ENCODE results near the gene CRB1.

Gene CRB1

GRCh38 chr1:197453376-197454058 is 185.5 kb downstream of the CRB1 start:
- no peaks in the 10 kb centered on the region for H3K9me3 Mint-ChIP-seq
- H3K27me3 Mint-ChIP-seq (ENCODE audit: low read depth) = peaks cover 7% of the 10 kb centered on the region
- H3K4me3 Mint-ChIP-seq = no peak overlapping the region
- no peak overlapping the region for H3K27ac Mint-ChIP-seq
- DNase-seq (ENCODE audit: low spot score) = no peak
- H3K4me1 Mint-ChIP-seq (ENCODE audit: low read depth) = no peaks in the 10 kb centered on the region
- no peaks in the 10 kb centered on the region for H3K36me3 Mint-ChIP-seq (ENCODE audit: low read depth)

DNA sequence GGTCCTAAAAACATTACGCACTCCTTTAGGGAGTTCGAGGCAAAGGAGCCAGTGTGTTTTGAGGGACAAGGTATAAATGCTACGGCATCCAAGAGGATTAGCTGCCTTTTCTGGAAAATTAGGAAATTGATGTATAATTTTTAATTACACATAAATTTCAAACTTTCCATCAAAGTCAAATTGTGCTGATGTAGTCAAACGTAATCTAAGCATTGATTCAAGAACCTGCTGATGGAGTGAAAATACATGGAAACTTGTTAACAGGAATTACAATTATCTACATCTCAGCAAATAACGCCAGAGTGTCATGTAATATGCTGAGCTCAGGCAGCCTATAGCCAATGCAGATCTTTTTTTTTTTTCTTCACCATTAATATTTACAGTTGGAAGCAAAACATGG is 194.5 kb downstream of the CRB1 start:
- H3K9me3 Mint-ChIP-seq = no peaks in the 10 kb centered on the region
- no peaks in the 10 kb centered on the region for H3K36me3 Mint-ChIP-seq (ENCODE audit: low read depth)
- H3K27ac Mint-ChIP-seq = no peak overlapping the region
- no peaks in the 10 kb centered on the region for H3K4me1 Mint-ChIP-seq (ENCODE audit: low read depth)
- no peak for DNase-seq (ENCODE audit: low spot score)
- H3K27me3 Mint-ChIP-seq (ENCODE audit: low read depth) = peaks cover 2% of the 10 kb centered on the region
- H3K4me3 Mint-ChIP-seq = no peak overlapping the region

DNA sequence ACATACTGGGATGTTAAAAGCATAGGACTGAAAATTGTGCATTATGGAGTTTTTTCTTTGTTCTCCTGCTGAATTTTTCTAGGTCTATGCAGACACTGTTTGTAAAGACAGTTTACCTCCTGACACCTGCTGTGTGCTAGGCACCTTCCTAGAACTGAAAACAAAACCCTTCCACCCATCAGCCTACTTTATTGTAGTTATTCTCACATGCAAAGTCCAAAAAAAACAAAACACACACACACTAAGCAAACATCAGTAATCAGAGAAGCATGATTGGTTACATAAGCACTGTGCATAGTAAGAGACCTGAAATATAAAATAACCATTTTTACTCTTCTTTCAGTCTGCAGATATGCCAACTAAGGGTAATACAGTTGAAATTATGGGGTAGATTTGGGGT is 195.1 kb downstream of the CRB1 start:
- no peaks in the 10 kb centered on the region for H3K36me3 Mint-ChIP-seq (ENCODE audit: low read depth)
- no peaks in the 10 kb centered on the region for H3K9me3 Mint-ChIP-seq
- peaks cover 2% of the 10 kb centered on the region for H3K27me3 Mint-ChIP-seq (ENCODE audit: low read depth)
- no peak overlapping the region for H3K27ac Mint-ChIP-seq
- DNase-seq (ENCODE audit: low spot score) = no peak
- no peaks in the 10 kb centered on the region for H3K4me1 Mint-ChIP-seq (ENCODE audit: low read depth)
- no peak overlapping the region for H3K4me3 Mint-ChIP-seq

GRCh38 chr1:197464044-197464443 is 196.0 kb downstream of the CRB1 start:
- DNase-seq (ENCODE audit: low spot score) = no peak
- no peaks in the 10 kb centered on the region for H3K9me3 Mint-ChIP-seq
- H3K27ac Mint-ChIP-seq = no peak overlapping the region
- H3K4me1 Mint-ChIP-seq (ENCODE audit: low read depth) = no peaks in the 10 kb centered on the region
- H3K27me3 Mint-ChIP-seq (ENCODE audit: low read depth) = peaks cover 4% of the 10 kb centered on the region
- H3K4me3 Mint-ChIP-seq = no peak overlapping the region
- H3K36me3 Mint-ChIP-seq (ENCODE audit: low read depth) = no peaks in the 10 kb centered on the region

GRCh38 chr1:197465528-197466327 is 197.7 kb downstream of the CRB1 start:
- H3K27me3 Mint-ChIP-seq (ENCODE audit: low read depth) = peaks cover 11% of the 10 kb centered on the region
- H3K4me1 Mint-ChIP-seq (ENCODE audit: low read depth) = peaks cover 3% of the 10 kb centered on the region
- H3K27ac Mint-ChIP-seq = no peak overlapping the region
- no peaks in the 10 kb centered on the region for H3K9me3 Mint-ChIP-seq
- no peak for DNase-seq (ENCODE audit: low spot score)
- H3K36me3 Mint-ChIP-seq (ENCODE audit: low read depth) = no peaks in the 10 kb centered on the region
- no peak overlapping the region for H3K4me3 Mint-ChIP-seq

DNA sequence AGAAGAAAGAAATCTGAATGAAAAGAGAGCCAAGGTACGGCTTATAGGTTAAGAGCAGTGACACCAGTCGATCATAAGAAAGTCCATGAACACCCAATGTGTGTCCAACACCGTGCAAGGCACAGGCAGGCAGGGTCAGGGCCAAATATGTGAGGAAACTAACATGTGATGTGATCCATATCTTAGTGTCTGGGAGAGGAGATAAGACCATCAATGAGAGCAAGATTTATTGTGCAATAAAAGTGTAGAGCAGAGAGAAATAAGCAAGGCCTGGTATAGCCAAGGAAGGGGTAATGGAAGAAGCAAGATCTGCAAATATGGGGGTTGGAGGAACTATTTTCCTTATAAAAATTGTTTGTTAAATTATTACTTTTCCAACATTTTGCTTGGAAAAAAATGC is 198.8 kb downstream of the CRB1 start:
- H3K9me3 Mint-ChIP-seq = no peaks in the 10 kb centered on the region
- no peak overlapping the region for H3K27ac Mint-ChIP-seq
- no peaks in the 10 kb centered on the region for H3K36me3 Mint-ChIP-seq (ENCODE audit: low read depth)
- DNase-seq (ENCODE audit: low spot score) = no peak
- H3K4me1 Mint-ChIP-seq (ENCODE audit: low read depth) = peaks cover 3% of the 10 kb centered on the region
- H3K27me3 Mint-ChIP-seq (ENCODE audit: low read depth) = peaks cover 11% of the 10 kb centered on the region
- H3K4me3 Mint-ChIP-seq = no peak overlapping the region

DNA sequence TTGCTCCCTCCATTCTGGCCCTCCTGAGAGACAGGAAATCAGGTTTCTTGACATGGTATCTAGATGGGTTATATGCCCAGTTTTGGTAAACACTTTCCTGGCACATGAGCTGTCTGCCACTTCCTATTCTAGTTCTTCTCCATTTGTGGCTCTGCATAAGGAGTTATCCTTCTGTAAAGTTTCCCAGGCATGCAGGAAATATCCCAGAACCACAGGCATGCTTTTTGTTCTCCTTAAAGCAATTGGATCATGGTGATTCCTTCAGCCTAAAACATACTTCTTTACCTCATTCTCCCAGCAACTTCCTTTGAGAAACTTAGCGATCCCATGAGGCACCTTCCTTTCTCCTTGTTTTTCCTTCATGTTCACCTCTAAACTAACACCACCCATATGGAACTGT is 199.8 kb downstream of the CRB1 start:
- Mint-ChIP-seq H3K27ac (no peak overlapping the region), H3K4me3 (no peak overlapping the region), H3K4me1 (ENCODE audit: low read depth) (peaks cover 3% of the 10 kb centered on the region), H3K36me3 (ENCODE audit: low read depth) (no peaks in the 10 kb centered on the region), H3K27me3 (ENCODE audit: low read depth) (peaks cover 11% of the 10 kb centered on the region), H3K9me3 (no peaks in the 10 kb centered on the region)
- DNase-seq (ENCODE audit: low spot score) = no peak

- Mint-ChIP-seq H3K4me1 (ENCODE audit: low read depth) (peaks cover 3% of the 10 kb centered on the region), H3K36me3 (ENCODE audit: low read depth) (no peaks in the 10 kb centered on the region), H3K27me3 (ENCODE audit: low read depth) (peaks cover 11% of the 10 kb centered on the region), H3K27ac (no peak overlapping the region), H3K4me3 (no peak overlapping the region), H3K9me3 (no peaks in the 10 kb centered on the region)
- DNase-seq (ENCODE audit: low spot score) = no peak
These were observed 200.6 kb downstream of the CRB1 start for GRCh38 chr1:197468543-197469175.

DNA sequence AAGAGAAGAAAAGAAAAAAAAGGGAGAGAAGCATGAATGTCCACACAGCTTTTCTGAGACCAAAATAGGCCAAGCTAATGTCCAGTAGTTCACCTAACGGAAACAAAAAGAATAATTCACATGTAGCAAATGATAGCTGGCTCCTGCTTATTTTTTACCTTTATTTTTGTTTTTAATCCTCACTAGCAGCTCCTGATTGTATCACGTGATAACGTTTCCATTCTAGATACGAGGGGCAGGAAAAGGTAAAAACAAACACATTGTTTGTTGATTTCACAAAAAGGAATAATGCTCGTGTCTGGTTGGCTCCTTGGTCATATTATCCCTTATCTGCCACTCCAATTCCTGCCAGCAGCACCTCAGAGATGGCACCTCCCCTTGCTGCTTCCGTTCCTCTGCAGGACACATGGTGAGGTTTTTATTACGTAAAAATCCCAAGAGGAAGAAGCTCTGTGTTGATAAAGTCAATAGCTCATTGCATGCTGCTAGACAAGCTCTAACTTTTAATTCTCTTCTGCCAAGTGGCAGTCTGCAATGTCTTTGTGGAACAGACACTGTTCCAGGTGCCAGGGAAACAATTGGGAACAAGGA is 201.7 kb downstream of the CRB1 start:
- no peaks in the 10 kb centered on the region for H3K36me3 Mint-ChIP-seq (ENCODE audit: low read depth)
- no peak overlapping the region for H3K4me3 Mint-ChIP-seq
- H3K4me1 Mint-ChIP-seq (ENCODE audit: low read depth) = peaks cover 3% of the 10 kb centered on the region
- peaks cover 11% of the 10 kb centered on the region for H3K27me3 Mint-ChIP-seq (ENCODE audit: low read depth)
- H3K27ac Mint-ChIP-seq = no peak overlapping the region
- H3K9me3 Mint-ChIP-seq = no peaks in the 10 kb centered on the region
- no peak for DNase-seq (ENCODE audit: low spot score)

DNA sequence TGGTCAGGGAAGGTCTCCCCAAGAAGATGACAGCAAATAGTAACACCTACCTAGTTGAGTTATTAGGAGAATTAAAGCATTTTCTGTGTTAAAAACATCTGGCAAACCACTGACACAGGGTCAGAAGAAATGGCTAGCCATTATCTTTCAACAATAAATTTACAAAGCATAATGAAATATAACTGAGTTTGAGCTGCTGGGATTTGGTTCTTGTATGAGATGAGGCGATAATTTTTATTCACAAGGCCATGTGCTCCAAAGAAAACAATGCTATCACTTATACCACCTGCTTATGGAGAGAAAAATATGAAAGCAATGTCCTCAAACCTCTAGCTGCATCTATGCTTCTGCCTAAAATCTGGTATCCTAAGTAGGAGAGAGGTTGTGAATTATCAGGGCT is 202.3 kb downstream of the CRB1 start:
- no peaks in the 10 kb centered on the region for H3K36me3 Mint-ChIP-seq (ENCODE audit: low read depth)
- H3K4me3 Mint-ChIP-seq = no peak overlapping the region
- H3K9me3 Mint-ChIP-seq = no peaks in the 10 kb centered on the region
- H3K27ac Mint-ChIP-seq = no peak overlapping the region
- no peak for DNase-seq (ENCODE audit: low spot score)
- peaks cover 11% of the 10 kb centered on the region for H3K27me3 Mint-ChIP-seq (ENCODE audit: low read depth)
- peaks cover 3% of the 10 kb centered on the region for H3K4me1 Mint-ChIP-seq (ENCODE audit: low read depth)

DNA sequence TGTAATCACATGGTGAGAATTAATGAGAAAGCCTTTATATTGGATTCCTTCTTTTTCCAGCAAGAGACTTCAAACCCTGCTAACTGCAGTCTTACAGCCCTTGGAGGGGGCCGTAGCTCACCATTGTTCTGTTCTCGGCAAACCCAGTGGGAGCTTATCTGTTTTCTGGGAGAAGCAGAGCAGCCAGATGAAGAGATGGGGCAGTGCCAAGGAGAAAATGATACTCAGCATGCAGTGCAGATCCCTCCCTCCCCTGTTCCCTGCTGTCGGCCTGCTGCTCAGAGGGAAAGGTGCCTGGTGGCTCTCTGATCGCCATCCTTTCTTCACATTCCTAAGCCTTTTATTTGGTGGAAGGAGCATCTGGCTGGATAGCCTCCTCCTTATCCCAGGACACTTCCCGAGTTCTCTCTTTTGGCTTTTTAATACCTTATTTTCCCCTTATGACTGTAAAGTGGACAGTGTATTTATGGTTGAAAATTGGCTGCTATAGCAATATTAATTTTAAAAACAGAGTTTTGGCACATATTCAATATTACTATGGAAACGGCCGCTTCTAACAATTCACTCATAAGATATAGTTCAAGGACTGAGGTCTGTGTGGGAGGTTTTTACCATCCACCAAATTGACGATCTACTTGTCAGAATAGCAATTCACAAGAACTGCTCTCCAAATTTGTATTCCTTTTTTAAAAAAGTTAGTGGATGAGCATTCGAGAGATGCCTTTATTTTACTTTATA is 203.4 kb downstream of the CRB1 start:
- no peaks in the 10 kb centered on the region for H3K36me3 Mint-ChIP-seq (ENCODE audit: low read depth)
- H3K4me3 Mint-ChIP-seq = no peak overlapping the region
- DNase-seq (ENCODE audit: low spot score) = no peak
- peaks cover 3% of the 10 kb centered on the region for H3K4me1 Mint-ChIP-seq (ENCODE audit: low read depth)
- no peaks in the 10 kb centered on the region for H3K9me3 Mint-ChIP-seq
- peaks cover 11% of the 10 kb centered on the region for H3K27me3 Mint-ChIP-seq (ENCODE audit: low read depth)
- H3K27ac Mint-ChIP-seq = no peak overlapping the region

DNA sequence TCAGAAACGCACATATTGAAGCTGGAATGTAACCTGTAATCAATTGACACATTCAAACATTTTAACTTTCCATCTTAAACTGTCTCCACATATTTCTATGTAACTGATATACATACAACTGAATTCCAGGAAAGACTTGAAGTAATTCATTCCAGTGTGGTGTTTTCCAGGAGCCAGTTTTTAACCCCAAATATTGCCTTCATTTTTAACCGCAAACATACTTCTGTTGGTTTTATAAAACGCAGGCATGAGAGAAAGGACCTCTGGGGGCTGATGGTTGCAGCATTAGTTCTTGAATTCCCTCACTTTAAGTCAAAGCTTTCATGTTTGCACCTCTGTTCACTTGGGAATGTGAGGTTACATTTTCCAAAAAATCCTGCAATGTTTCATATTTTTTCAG is 204.1 kb downstream of the CRB1 start:
- no peak for DNase-seq (ENCODE audit: low spot score)
- Mint-ChIP-seq H3K27me3 (ENCODE audit: low read depth) (peaks cover 11% of the 10 kb centered on the region), H3K4me1 (ENCODE audit: low read depth) (peaks cover 3% of the 10 kb centered on the region), H3K36me3 (ENCODE audit: low read depth) (no peaks in the 10 kb centered on the region), H3K27ac (no peak overlapping the region), H3K4me3 (no peak overlapping the region), H3K9me3 (no peaks in the 10 kb centered on the region)

DNA sequence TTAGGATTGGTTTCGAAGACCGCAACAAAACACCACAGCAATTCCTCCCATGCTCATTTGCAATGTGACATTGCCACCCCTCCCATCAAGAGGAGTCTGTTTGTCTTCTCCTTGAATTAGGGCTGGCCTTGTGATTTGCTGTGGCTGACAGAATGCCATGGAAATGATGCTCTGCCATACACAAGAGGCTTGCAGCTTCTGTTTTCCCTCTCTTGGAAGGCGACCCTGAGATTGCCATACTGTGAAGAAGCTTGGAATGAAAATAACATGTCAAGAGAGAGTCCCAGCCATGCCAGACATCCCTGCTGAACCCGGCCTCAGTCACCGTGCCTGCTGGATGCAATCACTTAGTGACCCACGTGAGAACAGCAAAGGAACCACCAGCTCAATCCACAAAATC is 212.4 kb downstream of the CRB1 start:
- peaks cover 7% of the 10 kb centered on the region for H3K27me3 Mint-ChIP-seq (ENCODE audit: low read depth)
- no peak overlapping the region for H3K27ac Mint-ChIP-seq
- DNase-seq (ENCODE audit: low spot score) = no peak
- no peak overlapping the region for H3K4me3 Mint-ChIP-seq
- H3K4me1 Mint-ChIP-seq (ENCODE audit: low read depth) = peaks cover 6% of the 10 kb centered on the region
- H3K9me3 Mint-ChIP-seq = no peaks in the 10 kb centered on the region
- no peaks in the 10 kb centered on the region for H3K36me3 Mint-ChIP-seq (ENCODE audit: low read depth)

Data from T-helper 2 cell treated with Interferon-gamma antibody and Interleukin-4, amounts not matched to agents 5 μg/mL and 100 μg/mL, for 36 hours (primary cell).